Measurements from ENCODE around the gene WBP2NL. TPM values are rescaled to one million over a fixed set of nuclear protein-coding genes. Genes with fewer than 3 reads are reported as not detected.
"Not testable (repeated sequence)": the region's sequence is repeated elsewhere in the genome, so short reads cannot be mapped to it uniquely, and the experiment has no call there.

The WBP2NL gene, protein sequence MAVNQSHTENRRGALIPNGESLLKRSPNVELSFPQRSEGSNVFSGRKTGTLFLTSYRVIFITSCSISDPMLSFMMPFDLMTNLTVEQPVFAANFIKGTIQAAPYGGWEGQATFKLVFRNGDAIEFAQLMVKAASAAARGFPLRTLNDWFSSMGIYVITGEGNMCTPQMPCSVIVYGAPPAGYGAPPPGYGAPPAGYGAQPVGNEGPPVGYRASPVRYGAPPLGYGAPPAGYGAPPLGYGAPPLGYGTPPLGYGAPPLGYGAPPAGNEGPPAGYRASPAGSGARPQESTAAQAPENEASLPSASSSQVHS
- 1.9 TPM for polyA plus RNA-seq (2013)

DNA sequence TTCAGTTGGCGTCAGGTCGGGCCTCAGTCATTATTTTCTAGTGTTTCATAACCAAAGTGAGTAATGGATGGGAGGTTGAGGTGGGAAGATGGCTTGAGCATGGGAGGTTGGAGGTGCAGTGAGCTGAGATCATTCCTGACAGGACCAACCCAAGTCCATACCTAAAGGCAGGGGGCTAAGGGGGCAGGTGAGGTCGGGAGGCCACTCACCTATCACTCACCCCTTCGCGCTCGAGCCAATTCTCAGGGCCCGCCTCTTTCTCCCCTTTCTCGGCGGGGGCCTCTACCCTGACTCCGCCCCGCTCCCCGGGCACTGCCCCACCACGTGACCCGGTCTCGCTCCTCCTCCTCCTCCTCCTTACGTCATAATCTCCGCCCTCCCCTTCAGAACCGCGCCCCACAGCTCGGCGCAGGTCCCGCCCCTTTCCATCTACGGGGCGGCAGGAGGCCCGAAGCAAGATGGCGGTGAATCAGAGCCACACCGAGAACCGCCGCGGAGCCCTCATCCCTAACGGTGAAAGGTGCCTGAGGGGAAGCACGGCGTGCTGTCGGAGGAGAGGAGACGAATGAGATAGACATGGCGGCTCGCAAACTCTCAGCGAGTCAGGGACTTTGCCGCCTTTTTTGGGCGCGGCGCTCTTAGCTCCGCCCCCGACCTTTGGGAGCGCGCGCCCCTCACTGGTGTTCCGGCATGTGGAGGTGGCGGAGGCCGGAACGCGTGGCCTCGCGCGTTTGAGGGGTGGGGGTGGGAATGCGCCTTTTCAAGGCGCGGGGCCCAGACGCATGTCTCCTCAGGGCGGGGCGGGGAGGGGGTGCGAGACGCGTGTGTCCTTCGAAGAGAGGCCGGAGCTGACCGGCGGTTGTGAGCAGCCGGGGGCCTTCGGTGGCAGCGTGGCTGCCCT is at the start of gene WBP2NL:
TSS of gene WBP2NL (plus strand) at position 428 of the 901 bp plus-strand sequence. CDS start at position 459, 31 bp downstream.
- peaks cover 0 to 10% (median 0%) of the 10 kb centered on the region in 4 experiments for H3K4me1 ChIP-seq (ENCODE audit: control extremely low read depth in 1 of 4, control insufficient read depth in 4 of 4, insufficient read depth in 4 of 4, low read length in 3 of 4)
- H3K27me3 ChIP-seq (replicated peaks in 2 of 5; ENCODE audit: control insufficient read depth in 4 of 5, insufficient read depth in 5 of 5, low read length in 4 of 5) = peaks cover 0 to 5% (median 0%) of the 10 kb centered on the region in 5 experiments
- peak; percentile 85 to 91 (median 91) for DNase-seq
- WGBS (ENCODE audit: insufficient coverage) = 40% methylated on average over 41 of the region's 71 CpGs
- H3K4me3 ChIP-seq (ENCODE audit: control insufficient read depth in 1 of 7, extremely low read depth in 1 of 7, insufficient read depth in 4 of 7, low read depth in 2 of 7, low read length in 6 of 7) = peak within 1 kb of the TSS; percentile 38 to 84 (median 59)
- no peak within 1 kb of the TSS for H3K27ac ChIP-seq (ENCODE audit: insufficient read depth in 1 of 2, low read depth in 1 of 2, low read length in 2 of 2, poor library complexity in 1 of 2, severe bottlenecking in 2 of 2)
- ChIA-PET POLR2A (no interaction called here), CTCF (interaction anchor here (1.3 kb wide), 1 partner anchor 32 kb away, joined by 3 read pairs; no protein-coding TSS in a partner anchor)
- peaks cover 0 to 2% (median 0%) of the 10 kb centered on the region in 5 experiments for H3K9me3 ChIP-seq (ENCODE audit: control extremely low read depth in 1 of 5, control insufficient read depth in 4 of 5, insufficient read depth in 2 of 5, low read depth in 1 of 5, low read length in 4 of 5)
- peaks cover 0 to 4% (median 1%) of the 10 kb centered on the region in 4 experiments for H3K36me3 ChIP-seq (ENCODE audit: control insufficient read depth in 4 of 4, insufficient read depth in 4 of 4, low read length in 3 of 4)

DNA sequence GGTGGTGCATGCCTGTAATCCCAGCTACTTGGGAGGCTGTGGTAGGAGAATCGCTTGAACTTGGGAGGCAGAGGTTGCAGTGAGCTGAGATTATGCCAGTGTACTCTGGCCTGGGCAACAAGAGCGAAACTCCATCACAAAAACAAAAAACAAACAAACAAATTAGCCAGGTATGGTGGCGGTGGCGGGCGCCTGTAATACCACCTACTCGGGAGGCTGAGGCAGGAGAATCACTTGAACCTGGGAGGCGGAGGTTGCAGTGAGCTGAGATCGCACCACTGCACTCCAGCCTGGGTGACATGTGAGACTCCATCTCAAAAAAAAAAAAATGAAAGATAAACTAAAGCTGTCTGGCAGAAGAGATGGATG is 49.7 kb upstream of the WBP2NL start:
- H3K27me3 ChIP-seq (replicated peaks in 2 of 5; ENCODE audit: control insufficient read depth in 4 of 5, insufficient read depth in 5 of 5, low read length in 4 of 5); POLR2A ChIA-PET; H3K27ac ChIP-seq (ENCODE audit: insufficient read depth in 1 of 2, low read depth in 1 of 2, low read length in 2 of 2, poor library complexity in 1 of 2, severe bottlenecking in 2 of 2); H3K4me3 ChIP-seq (ENCODE audit: control insufficient read depth in 1 of 7, extremely low read depth in 1 of 7, insufficient read depth in 4 of 7, low read depth in 2 of 7, low read length in 6 of 7); DNase-seq; H3K9me3 ChIP-seq (ENCODE audit: control extremely low read depth in 1 of 5, control insufficient read depth in 4 of 5, insufficient read depth in 2 of 5, low read depth in 1 of 5, low read length in 4 of 5): not testable (repeated sequence)
- WGBS (ENCODE audit: insufficient coverage) = 86% methylated on average over 7 of the region's 8 CpGs
- CTCF ChIA-PET = interaction anchor here (1.4 kb wide), 1 partner anchor 9 kb away, joined by 7 read pairs; no protein-coding TSS in a partner anchor
- Histone ChIP-seq H3K4me1 (ENCODE audit: control extremely low read depth in 1 of 4, control insufficient read depth in 4 of 4, insufficient read depth in 4 of 4, low read length in 3 of 4) (peaks cover 0 to 19% (median 13%) of the 10 kb centered on the region in 4 experiments), H3K36me3 (ENCODE audit: control insufficient read depth in 4 of 4, insufficient read depth in 4 of 4, low read length in 3 of 4) (peaks cover 0 to 11% (median 0%) of the 10 kb centered on the region in 4 experiments)

DNA sequence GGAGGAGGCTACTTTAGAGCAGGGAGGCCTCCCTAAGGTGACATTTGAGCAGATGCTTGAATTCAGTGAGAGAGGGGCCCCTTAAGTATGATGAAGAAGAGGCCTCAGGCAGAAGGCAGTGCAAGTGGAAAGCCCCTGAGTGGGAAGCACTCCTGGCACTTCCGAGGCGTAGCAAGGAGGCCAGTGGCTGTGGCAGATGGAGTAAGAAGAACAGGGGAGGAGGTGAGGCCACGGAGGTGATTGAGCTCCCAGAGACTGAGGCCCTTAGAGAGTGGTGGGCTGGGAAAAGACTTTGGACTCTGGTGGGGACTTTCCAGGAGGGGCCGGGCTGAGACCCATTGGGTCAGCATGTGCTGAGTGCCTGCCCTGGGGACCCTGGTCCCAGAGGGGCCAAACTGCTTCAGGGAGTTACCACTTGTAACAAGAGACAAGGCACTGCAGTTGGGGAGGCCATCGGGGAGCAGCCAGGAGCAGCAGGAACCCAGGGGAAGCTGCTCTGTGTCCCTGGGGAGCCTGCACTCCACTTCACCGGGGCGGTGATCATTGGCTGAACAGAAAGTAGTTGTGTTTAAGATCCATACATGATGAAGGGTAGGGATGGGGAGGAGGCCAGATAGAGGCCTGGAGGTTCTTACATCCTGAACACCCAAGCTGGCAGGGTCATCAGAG is 49.2 kb upstream of the WBP2NL start:
- POLR2A ChIA-PET = no interaction called here

DNA sequence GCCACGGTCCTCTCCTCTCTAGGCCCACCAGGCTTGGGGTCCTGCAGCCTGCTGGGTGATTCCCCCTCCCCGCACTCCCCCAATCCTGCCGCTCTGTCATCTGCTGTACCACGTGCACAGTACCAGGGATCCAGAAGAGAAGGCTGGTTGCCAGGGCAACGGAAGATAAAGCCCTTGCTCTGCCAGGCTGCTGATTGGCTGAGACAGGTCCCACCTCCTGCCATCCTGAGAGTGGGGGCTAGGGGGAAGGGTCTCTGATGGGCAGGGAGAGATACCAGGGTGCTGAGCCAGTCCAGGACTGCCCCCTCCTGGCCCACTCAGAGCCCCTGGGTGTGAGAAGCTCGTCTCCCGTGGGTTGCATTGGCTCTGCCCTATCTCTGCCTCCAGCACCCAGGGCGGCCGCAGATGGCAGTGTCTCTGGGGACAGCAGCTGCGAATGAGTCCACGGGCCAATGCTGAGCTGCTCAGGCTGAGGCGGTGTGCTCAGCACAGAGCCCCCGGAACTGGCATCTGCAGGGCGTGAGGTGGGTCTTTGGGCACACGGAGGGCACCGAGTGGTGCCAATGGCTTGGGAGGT is 46.6 kb upstream of the WBP2NL start, which contains the start of gene SMIM45:
TSS of gene SMIM45 (plus strand) at position 253 of the 577 bp plus-strand sequence.
- H3K9me3 ChIP-seq (ENCODE audit: control extremely low read depth in 1 of 5, control insufficient read depth in 4 of 5, insufficient read depth in 2 of 5, low read depth in 1 of 5, low read length in 4 of 5) = no peaks in the 10 kb centered on the region
- ChIA-PET POLR2A (no interaction called here), CTCF (no interaction called here)
- no peak within 1 kb of the TSS for H3K4me3 ChIP-seq (ENCODE audit: control insufficient read depth in 1 of 7, extremely low read depth in 1 of 7, insufficient read depth in 4 of 7, low read depth in 2 of 7, low read length in 6 of 7)
- 90% methylated on average over 14 of the region's 16 CpGs for WGBS (ENCODE audit: insufficient coverage)
- DNase-seq = no peak
- no peaks in the 10 kb centered on the region for H3K36me3 ChIP-seq (ENCODE audit: control insufficient read depth in 4 of 4, insufficient read depth in 4 of 4, low read length in 3 of 4)
- H3K27ac ChIP-seq (ENCODE audit: insufficient read depth in 1 of 2, low read depth in 1 of 2, low read length in 2 of 2, poor library complexity in 1 of 2, severe bottlenecking in 2 of 2) = no peak within 1 kb of the TSS
- H3K27me3 ChIP-seq (replicated peaks in 2 of 5; ENCODE audit: control insufficient read depth in 4 of 5, insufficient read depth in 5 of 5, low read length in 4 of 5) = no peaks in the 10 kb centered on the region
- H3K4me1 ChIP-seq (ENCODE audit: control extremely low read depth in 1 of 4, control insufficient read depth in 4 of 4, insufficient read depth in 4 of 4, low read length in 3 of 4) = peaks cover 0 to 8% (median 2%) of the 10 kb centered on the region in 4 experiments

More for the DNA sequence above, 49.2 kb upstream of the WBP2NL start:
- peaks cover 0 to 8% (median 0%) of the 10 kb centered on the region in 4 experiments for H3K36me3 ChIP-seq (ENCODE audit: control insufficient read depth in 4 of 4, insufficient read depth in 4 of 4, low read length in 3 of 4)
- H3K27me3 ChIP-seq (replicated peaks in 2 of 5; ENCODE audit: control insufficient read depth in 4 of 5, insufficient read depth in 5 of 5, low read length in 4 of 5) = no peaks in the 10 kb centered on the region
- H3K4me1 ChIP-seq (ENCODE audit: control extremely low read depth in 1 of 4, control insufficient read depth in 4 of 4, insufficient read depth in 4 of 4, low read length in 3 of 4) = peaks cover 0 to 19% (median 12%) of the 10 kb centered on the region in 4 experiments
- H3K4me3 ChIP-seq (ENCODE audit: control insufficient read depth in 1 of 7, extremely low read depth in 1 of 7, insufficient read depth in 4 of 7, low read depth in 2 of 7, low read length in 6 of 7) = no peak overlapping the region
- WGBS (ENCODE audit: insufficient coverage) = 89% methylated on average over 7 of the region's 7 CpGs
- H3K9me3 ChIP-seq (ENCODE audit: control extremely low read depth in 1 of 5, control insufficient read depth in 4 of 5, insufficient read depth in 2 of 5, low read depth in 1 of 5, low read length in 4 of 5) = no peaks in the 10 kb centered on the region
- H3K27ac ChIP-seq (ENCODE audit: insufficient read depth in 1 of 2, low read depth in 1 of 2, low read length in 2 of 2, poor library complexity in 1 of 2, severe bottlenecking in 2 of 2) = no peak overlapping the region
- CTCF ChIA-PET = interaction anchor here (0.6 to 1.4 kb wide), 3 partner anchors 8 to 412 kb away, joined by 3 to 7 read pairs (median 5); no protein-coding TSS in a partner anchor
- DNase-seq = no peak

DNA sequence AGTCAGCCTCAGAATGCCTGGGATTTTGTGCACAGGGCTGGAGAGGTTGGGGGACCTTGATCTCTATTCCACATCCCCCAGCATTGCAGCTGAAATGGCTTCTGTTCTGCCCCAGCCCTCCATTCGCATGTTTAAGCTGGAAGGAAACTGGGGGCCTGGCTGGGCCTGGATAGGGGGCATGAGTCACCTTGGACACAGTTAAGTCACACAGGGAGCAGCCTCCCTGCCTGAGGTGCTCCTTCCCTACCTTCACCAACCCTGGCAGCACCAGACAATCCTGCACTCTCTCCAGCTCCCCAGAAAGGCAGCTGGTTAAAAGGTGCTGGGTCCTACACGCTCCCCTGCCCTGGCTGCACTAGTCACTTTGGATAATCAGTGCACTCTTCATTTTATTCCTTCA is 45.9 kb upstream of the WBP2NL start:
- Histone ChIP-seq H3K4me1 (ENCODE audit: control extremely low read depth in 1 of 4, control insufficient read depth in 4 of 4, insufficient read depth in 4 of 4, low read length in 3 of 4) (peaks cover 0 to 4% (median 1%) of the 10 kb centered on the region in 4 experiments), H3K36me3 (ENCODE audit: control insufficient read depth in 4 of 4, insufficient read depth in 4 of 4, low read length in 3 of 4) (no peaks in the 10 kb centered on the region), H3K9me3 (ENCODE audit: control extremely low read depth in 1 of 5, control insufficient read depth in 4 of 5, insufficient read depth in 2 of 5, low read depth in 1 of 5, low read length in 4 of 5) (no peaks in the 10 kb centered on the region), H3K27me3 (replicated peaks in 2 of 5; ENCODE audit: control insufficient read depth in 4 of 5, insufficient read depth in 5 of 5, low read length in 4 of 5) (no peaks in the 10 kb centered on the region), H3K4me3 (ENCODE audit: control insufficient read depth in 1 of 7, extremely low read depth in 1 of 7, insufficient read depth in 4 of 7, low read depth in 2 of 7, low read length in 6 of 7) (no peak overlapping the region), H3K27ac (ENCODE audit: insufficient read depth in 1 of 2, low read depth in 1 of 2, low read length in 2 of 2, poor library complexity in 1 of 2, severe bottlenecking in 2 of 2) (no peak overlapping the region)
- ChIA-PET CTCF (interaction anchor here (1.1 to 1.4 kb wide), 2 partner anchors 12 to 16 kb away, joined by 3 to 4 read pairs; no protein-coding TSS in a partner anchor), POLR2A (no interaction called here)
- no peak for DNase-seq
- 90% methylated on average over 2 of the region's 2 CpGs for WGBS (ENCODE audit: insufficient coverage)

DNA sequence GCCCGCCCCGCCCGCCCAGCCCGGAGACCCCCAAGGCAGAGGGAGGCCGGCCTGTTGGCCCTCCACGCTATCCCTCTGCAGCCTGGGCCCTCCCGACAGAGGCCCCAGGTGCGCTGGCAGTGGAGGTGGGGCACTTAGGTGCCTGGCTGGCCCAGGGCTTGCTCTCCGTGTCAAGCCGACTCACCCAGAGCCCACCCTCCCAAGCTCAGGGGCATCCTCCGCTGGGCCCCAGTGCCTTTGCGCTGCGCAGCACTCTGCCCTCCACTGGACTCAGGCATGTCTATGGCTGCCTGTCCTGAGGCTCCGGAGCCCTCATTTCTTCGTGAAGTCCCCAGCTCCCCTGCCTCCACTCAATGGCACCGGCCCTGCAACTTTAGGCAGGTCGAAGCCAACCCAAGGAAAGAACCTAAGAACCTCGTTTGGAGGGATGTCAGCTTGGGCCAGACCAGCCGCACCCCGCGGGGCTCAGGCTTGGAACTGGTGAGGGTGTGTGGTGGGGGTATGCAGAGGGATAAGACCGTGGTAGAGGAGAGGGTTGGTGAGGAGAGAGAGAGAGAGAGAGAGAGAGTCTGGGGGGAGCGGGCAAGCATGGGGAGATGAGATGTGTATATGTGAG is 40.5 kb upstream of the WBP2NL start:
- Histone ChIP-seq H3K4me3 (ENCODE audit: control insufficient read depth in 1 of 7, extremely low read depth in 1 of 7, insufficient read depth in 4 of 7, low read depth in 2 of 7, low read length in 6 of 7) (peak overlapping the region in 2 of 7 experiments; percentile 48 to 71), H3K36me3 (ENCODE audit: control insufficient read depth in 4 of 4, insufficient read depth in 4 of 4, low read length in 3 of 4) (no peaks in the 10 kb centered on the region), H3K4me1 (ENCODE audit: control extremely low read depth in 1 of 4, control insufficient read depth in 4 of 4, insufficient read depth in 4 of 4, low read length in 3 of 4) (peaks cover 0 to 7% (median 1%) of the 10 kb centered on the region in 4 experiments), H3K27me3 (replicated peaks in 2 of 5; ENCODE audit: control insufficient read depth in 4 of 5, insufficient read depth in 5 of 5, low read length in 4 of 5) (peaks cover 0 to 3% (median 0%) of the 10 kb centered on the region in 5 experiments), H3K9me3 (ENCODE audit: control extremely low read depth in 1 of 5, control insufficient read depth in 4 of 5, insufficient read depth in 2 of 5, low read depth in 1 of 5, low read length in 4 of 5) (no peaks in the 10 kb centered on the region), H3K27ac (ENCODE audit: insufficient read depth in 1 of 2, low read depth in 1 of 2, low read length in 2 of 2, poor library complexity in 1 of 2, severe bottlenecking in 2 of 2) (no peak overlapping the region)
- ChIA-PET CTCF (interaction anchor here (0.7 to 1.3 kb wide), 3 partner anchors 10 to 260 kb away, joined by 3 to 4 read pairs (median 3); no protein-coding TSS in a partner anchor), POLR2A (interaction anchor here (0.6 to 0.7 kb wide), 2 partner anchors 18 to 74 kb away, joined by 3 read pairs; no protein-coding TSS in a partner anchor)
- WGBS (ENCODE audit: insufficient coverage) = 56% methylated on average over 19 of the region's 23 CpGs
- no peak for DNase-seq
